Activated naive CD8-positive, alpha-beta T cell (primary cell): ENCODE measurements around the gene HARS1.
A peak's percentile ranks its signal among the peaks of the same experiment; 100 is the strongest.
"Not testable (repeated sequence)": the region's sequence is repeated elsewhere in the genome, so short reads cannot be mapped to it uniquely, and the experiment has no call there.

Experiments
- H3K27ac Mint-ChIP-seq: one replicate; pipeline ENCODE4 v1.8.0; 2021; ENCODE audit warnings: mixed read lengths
- H3K27me3 Mint-ChIP-seq: one replicate; pipeline ENCODE4 v1.8.0; 2021; ENCODE audit warnings: mixed read lengths
- H3K36me3 Mint-ChIP-seq: one replicate; pipeline ENCODE4 v1.8.0; 2021; ENCODE audit warnings: mixed read lengths
- H3K4me1 Mint-ChIP-seq: one replicate; pipeline ENCODE4 v1.8.0; 2021; ENCODE audit warnings: low read depth, mixed read lengths
- H3K4me3 Mint-ChIP-seq: one replicate; pipeline ENCODE4 v1.8.0; 2021; ENCODE audit warnings: mild to moderate bottlenecking, mixed read lengths
- H3K9me3 Mint-ChIP-seq: one replicate; pipeline ENCODE4 v1.8.0; 2021; ENCODE audit warnings: low read depth, mixed read lengths

HARS1 gene

DNA sequence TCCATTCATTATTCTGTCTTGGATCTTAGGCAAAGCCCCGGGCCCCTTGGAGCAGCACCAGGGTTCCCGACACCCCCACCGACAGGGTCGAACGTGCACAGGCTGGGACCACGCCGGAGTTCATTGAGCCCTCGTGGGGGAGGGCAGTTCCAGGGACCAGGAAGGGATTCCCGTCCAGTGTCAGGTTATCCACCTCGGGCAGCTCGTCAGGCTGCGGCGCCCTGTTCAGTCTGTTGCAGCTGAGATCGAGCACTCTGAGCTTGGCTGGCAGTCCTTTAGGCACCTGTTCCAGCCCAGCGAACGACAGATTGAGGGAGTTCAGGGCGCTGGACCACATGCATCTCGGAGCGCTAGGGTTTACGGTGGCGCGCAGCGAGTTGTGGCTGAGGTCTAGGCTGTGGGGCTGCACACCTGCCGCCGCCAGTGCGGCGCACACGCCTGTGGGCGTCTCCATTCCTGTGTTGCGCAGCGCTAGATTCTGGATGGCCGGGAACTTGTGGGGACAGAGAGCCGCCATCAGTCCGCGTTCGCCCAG, 59.3 kb downstream of the HARS1 start:
- peaks cover 3% of the 10 kb centered on the region for H3K36me3 Mint-ChIP-seq
- peak overlapping the region; percentile 88 for H3K4me3 Mint-ChIP-seq
- peak overlapping the region; percentile 10 for H3K27ac Mint-ChIP-seq
- H3K27me3 Mint-ChIP-seq: peaks cover 2% of the 10 kb centered on the region
- peaks cover 27% of the 10 kb centered on the region for H3K4me1 Mint-ChIP-seq
- no peaks in the 10 kb centered on the region for H3K9me3 Mint-ChIP-seq

DNA sequence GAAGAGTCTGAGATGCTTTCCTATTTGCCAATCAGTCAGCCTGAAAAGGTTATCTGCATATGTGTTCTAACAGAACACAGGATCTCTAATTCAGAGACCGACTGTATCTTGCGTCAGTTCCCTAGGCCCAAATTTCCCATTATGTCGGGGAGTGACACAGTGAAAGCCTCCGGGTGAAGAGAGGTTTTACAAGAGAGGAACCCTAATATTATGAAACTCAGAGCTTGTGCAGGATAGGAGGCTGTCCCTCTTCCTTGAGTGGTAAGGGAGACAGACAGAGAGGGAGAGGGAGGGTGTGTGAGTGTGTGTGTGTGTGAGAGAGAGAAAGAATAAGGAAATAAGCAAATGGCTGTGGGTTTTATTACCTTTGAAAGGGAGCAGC, 60.1 kb downstream of the HARS1 start:
- peaks cover 2% of the 10 kb centered on the region for H3K27me3 Mint-ChIP-seq
- no peaks in the 10 kb centered on the region for H3K9me3 Mint-ChIP-seq
- H3K27ac Mint-ChIP-seq: no peak overlapping the region
- H3K36me3 Mint-ChIP-seq: peaks cover 3% of the 10 kb centered on the region
- peaks cover 27% of the 10 kb centered on the region for H3K4me1 Mint-ChIP-seq
- peak overlapping the region; percentile 56 for H3K4me3 Mint-ChIP-seq

DNA sequence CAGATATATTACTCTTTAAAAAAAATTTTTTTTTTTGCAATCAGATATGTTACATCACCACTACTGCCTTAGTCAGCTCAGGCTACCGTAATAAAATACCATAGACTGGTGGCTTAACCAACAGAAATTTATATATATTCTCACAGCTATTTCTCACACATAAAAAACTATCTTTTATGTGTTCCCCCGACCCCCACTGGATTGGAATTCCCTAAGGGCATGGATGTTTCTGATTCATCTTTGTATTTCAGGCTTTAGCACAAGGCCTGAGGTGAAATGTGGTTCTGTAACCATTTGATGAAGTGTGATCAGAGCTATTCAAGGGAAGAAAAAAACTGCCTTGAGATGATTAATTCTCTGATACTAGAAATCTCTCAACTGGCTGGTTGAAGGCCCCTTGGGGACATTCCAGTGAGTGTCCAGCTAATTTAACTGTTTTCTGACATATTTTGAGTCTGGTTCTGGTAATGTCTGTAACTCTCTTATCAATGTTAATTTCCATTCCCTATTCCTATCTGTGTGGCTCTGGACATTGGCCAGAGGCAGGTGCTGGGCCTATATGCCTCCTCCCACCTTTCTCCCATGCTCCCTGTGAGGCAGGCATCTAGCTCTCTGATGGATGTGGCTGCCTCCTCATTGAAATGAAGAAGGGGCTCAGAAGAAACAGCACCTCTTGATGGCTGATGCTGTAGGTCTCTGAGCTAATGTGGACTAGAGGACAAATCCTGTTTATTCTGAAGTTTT, 60.7 kb downstream of the HARS1 start:
- peak overlapping the region; percentile 56 for H3K4me3 Mint-ChIP-seq
- H3K27me3 Mint-ChIP-seq: peaks cover 2% of the 10 kb centered on the region
- H3K9me3 Mint-ChIP-seq: no peaks in the 10 kb centered on the region
- peaks cover 26% of the 10 kb centered on the region for H3K4me1 Mint-ChIP-seq
- H3K36me3 Mint-ChIP-seq: peaks cover 3% of the 10 kb centered on the region
- no peak overlapping the region for H3K27ac Mint-ChIP-seq

DNA sequence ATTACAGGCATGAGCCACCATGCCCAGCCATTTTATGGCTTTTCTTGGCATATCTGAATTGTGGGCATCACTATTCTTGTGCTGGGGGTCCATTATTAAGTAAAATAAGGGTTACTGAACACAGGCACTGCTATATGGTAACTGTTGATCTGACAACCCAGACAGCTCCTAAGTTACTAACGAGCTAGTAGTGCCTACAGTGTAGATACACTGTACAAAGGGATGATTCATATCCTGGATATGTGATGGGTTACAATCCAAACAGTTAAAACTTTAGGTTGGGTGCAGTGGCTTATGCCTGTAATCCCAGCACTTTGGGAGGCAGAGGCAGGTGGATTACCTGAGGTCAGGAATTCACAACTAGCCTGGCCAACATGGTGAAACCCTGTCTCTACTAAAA, 62.5 kb downstream of the HARS1 start:
- H3K9me3 Mint-ChIP-seq: no peaks in the 10 kb centered on the region
- H3K36me3 Mint-ChIP-seq: peaks cover 3% of the 10 kb centered on the region
- H3K4me1 Mint-ChIP-seq: peaks cover 16% of the 10 kb centered on the region
- peaks cover 2% of the 10 kb centered on the region for H3K27me3 Mint-ChIP-seq
- no peak overlapping the region for H3K4me3 Mint-ChIP-seq
- H3K27ac Mint-ChIP-seq: no peak overlapping the region

DNA sequence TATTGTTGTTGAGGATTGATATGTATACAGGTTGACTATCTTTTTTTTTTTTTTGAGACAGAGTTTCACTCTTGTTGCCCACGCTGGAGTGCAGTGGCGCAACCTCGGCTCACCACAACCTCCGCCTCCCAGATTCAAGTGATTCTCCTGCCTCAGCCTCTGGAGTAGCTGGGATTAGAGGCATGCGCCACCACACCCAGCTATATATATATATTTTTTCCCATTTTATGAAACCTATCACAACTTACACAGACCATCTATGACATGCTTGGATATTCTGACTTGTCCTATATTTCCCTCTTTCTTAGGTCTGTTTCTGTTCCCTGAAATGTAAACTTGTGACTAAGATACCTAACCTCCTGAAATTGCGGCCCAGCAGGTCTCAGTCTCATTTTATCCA, 63.2 kb downstream of the HARS1 start:
- no peak overlapping the region for H3K27ac Mint-ChIP-seq
- peaks cover 3% of the 10 kb centered on the region for H3K36me3 Mint-ChIP-seq
- peaks cover 11% of the 10 kb centered on the region for H3K4me1 Mint-ChIP-seq
- no peaks in the 10 kb centered on the region for H3K9me3 Mint-ChIP-seq
- H3K27me3 Mint-ChIP-seq: peaks cover 2% of the 10 kb centered on the region
- no peak overlapping the region for H3K4me3 Mint-ChIP-seq

DNA sequence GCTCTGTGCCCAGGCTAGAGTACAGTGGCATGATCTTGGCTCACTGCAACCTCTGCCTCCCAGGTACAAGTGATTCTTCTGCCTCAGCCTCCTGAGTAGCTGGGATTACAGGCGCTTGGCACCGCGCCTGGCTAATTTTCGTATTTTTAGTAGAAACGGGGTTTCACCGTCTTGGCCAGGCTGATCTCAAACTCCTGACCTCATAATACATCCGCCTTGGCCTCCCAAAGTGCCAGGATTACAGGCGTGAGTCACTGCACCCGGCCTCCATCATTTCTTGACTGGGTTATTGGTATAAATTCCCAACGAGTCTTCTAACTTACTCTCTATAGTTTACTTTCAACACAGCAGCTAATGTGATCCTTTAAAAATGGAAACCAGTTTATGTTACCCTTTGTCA, 66.3 kb downstream of the HARS1 start:
- not testable (repeated sequence) for H3K4me3 Mint-ChIP-seq, H3K27me3 Mint-ChIP-seq, H3K9me3 Mint-ChIP-seq, H3K4me1 Mint-ChIP-seq, H3K27ac Mint-ChIP-seq, H3K36me3 Mint-ChIP-seq
